ENCODE results near the gene SLC25A22.

SLC25A22 gene

DNA sequence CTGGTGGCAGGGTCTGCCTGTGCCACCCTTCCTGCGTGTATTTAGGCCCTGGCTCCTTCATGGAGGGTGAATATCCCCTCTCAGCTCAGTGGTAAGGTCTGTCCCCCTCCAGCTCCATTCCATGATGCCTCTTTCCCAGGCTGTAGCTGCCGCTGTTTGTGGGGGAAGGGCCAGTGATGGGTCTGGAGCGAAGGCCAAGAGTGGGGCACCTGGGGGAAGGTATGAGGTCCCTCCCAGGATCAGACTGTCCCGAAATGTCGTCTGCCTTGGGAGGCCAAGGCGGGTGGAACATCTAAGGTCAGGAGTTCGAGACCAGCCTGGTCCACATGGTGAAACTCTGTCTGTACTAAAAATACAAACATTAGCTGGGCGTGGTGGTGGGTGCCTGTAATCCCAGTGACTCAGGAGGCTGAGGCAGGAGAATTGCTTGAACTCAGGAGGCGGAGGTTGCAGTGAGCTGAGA lies 35.8 kb upstream of the SLC25A22 start:
- no peak for ATAC-seq

DNA sequence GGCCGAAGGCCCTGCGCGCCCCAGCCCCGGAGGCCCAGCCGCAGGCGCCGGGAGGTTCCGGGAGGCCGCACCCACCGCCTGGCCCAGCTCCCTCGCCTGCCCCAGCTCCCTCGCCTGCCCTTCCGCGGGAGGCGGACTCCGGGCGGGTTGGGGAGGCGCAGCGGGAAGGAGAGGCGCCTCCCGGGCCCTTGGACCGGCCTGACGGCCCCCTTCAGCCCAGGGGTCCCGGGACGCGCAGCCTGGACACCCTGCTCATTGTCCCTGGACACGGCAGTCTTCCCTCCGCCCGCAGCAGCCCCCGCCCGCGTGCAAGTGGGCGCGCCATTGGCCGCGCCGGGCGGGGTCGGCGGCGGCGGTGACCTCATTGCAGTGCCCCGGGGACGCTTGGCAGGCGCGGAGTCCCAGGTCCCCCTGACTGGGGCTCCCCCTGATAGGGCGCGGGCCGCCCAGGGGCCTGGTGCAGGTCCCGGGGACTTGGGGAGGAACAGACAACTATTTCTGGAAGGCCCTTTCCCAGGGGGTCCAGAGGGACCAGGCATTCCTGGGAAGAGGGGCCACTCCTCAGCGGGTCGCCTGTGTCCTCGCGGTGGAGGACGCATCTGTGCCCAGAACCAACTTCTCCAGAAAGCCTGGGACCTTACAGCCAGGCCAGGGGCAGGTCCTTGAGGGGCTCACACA lies 35.2 kb upstream of the SLC25A22 start:
- ATAC-seq, result peak; percentile 20 to 22

DNA sequence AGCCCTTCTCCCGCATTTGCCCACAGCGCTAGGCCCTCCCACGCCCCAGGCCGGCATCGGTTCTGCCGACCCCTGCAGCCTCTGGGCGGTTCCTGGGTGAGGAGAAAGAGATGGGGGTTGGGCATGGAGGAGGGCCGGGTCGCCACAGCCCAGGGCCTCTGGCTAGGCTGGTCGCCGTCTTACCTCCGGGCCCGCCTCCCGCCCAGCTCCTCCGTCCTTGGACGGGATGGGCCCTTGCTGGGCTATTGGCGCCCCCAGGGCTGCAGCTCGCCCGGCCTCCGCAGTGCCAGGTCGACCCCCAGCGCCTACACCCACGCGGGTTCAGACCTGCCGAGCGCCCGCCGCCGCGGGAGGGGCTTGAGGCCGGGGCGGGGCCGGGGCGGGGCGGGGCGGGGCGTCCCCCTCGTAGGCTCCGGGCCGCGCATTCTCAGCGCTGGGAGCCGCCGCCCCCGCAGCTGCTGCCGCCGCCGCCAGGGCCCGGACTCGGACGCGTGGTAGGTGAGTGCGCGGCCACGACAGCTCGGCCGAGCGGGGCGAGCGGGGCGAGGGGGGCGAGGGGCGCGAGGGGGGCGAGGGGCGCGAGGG lies 34.5 kb upstream of the SLC25A22 start, which contains the start of gene CD151:
Gene CD151 (plus strand): TSS at position 424 of the 585 bp plus-strand sequence. CDS start 3,118 bp downstream, outside the sequence.
- ATAC-seq, result peak; percentile 50 to 62

DNA sequence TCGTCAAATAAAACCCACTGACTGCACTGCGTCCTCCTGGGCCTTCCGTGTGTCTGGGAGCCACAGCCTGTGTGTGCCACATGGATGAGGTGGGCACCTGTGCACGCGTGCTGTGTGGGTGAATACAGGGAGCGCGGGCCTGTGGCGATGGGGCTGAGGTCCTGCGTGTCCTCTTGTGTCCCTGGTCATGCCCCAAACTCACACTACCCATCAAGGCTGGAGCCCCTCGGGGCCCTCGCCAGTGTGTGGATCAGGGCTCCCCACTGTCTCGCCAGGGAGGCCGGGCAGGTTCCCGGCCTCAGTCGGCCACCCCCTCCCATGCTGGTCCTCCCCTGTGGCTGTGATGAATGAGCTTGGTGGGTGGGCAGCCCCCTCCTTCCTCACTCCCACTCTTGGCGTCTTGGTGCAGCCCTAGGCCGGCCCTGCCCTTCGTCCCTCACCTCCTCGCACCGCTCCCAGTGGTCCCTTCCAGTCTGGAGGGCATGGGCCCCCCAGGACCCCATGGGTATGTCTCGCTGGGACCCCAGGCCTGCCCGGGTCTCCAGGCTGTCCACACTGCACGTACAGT lies 34.0 kb upstream of the SLC25A22 start:
- no peak for ATAC-seq

DNA sequence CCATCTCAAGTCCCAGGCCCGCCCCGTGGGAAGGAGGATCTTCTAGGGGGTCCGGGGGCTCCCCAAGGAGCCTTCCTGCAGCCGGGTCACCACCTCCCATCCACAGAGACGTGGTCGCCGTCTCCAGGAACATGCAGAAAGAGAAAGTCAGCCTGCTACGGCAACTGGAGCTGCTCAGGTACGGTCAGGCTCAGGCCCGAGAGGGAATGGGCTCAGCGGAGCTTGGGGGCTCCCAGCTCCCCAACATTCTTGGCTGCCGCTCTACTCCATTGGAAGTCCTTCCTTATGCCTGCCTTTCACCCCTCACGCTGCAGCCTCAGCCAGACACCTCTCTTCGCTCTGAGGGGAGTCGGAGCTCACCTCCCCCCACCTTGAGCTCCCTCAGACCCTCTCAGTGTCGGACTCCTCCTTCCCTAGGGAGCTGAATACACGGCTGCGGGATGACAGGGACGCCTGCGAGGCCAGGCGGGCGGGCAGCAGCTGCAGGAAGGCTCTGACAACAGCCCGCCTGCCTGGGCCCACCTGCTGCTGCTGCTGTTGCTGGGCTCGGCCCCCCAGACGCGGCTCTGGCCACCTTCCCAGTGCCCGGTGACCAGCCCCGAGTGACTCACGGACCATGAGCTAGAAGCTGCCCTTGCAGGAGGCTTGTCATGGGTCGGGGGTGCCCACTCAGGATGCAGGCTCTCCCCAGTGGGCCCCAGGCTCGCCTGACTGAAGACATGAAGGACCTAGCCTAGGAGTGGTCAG lies 33.2 kb upstream of the SLC25A22 start:
- no peak for ATAC-seq

DNA sequence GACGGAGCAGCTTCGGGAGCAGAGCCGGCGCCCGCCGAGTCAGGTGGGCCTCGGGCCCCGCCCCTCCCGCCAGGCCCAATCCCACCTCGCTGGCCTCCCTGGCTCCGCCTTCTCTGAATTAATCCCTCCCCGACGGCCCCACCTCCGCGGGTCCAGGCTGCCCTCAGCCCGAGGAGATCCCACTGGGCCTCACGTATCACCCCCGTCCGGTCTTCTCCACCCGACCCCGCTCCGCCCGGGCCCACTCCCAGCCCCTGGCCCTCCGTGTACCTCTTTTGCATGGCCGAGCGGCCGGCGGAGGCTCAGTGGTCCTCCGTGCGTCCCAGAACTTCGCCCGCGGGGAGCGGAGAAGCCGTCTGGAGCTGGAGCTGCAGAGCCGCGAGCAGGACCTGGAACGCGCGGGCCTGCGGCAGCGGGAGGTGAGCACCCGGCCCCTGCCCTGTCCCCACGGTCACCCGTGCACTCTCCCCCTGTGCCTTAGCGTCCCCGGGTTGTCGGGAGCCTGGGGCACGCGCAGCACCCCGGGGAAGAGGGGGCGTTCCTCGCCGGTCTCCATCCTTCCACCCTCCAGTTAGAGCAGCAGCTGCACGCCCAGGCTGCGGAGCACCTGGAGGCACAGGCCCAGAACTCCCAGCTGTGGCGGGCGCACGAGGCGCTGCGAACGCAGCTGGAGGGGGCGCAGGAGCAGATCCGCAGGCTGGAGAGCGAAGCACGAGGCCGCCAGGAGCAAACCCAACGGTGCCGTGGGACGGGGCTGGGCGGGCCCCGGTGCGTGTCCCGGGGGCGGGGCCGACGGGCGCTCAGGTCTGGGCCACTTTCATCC lies 32.4 kb upstream of the SLC25A22 start:
- ATAC-seq, result peak; percentile 52 to 53

DNA sequence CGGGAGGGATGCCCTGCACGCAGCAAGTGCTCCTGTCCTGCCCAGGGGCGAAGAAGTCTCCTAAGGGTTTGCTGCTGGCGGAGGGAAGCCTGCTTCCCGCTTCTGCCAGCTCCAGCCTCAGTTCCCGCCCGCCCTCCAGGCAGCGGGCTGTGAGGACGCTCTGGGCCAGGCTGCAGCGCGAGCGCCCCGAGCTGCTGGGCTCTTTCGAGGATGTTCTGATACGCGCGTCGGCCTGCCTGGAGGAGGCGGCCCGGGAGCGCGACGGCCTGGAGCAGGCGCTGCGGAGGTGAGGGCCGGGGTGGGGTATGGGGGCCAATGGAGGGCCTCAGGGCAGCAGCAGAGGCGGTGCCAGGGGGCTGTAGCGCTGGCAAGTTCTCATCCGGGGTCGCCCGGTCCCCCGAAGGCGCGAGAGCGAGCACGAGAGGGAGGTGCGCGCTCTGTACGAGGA lies 31.8 kb upstream of the SLC25A22 start:
- peak in 1 of 2 donors; percentile 3 for ATAC-seq

DNA sequence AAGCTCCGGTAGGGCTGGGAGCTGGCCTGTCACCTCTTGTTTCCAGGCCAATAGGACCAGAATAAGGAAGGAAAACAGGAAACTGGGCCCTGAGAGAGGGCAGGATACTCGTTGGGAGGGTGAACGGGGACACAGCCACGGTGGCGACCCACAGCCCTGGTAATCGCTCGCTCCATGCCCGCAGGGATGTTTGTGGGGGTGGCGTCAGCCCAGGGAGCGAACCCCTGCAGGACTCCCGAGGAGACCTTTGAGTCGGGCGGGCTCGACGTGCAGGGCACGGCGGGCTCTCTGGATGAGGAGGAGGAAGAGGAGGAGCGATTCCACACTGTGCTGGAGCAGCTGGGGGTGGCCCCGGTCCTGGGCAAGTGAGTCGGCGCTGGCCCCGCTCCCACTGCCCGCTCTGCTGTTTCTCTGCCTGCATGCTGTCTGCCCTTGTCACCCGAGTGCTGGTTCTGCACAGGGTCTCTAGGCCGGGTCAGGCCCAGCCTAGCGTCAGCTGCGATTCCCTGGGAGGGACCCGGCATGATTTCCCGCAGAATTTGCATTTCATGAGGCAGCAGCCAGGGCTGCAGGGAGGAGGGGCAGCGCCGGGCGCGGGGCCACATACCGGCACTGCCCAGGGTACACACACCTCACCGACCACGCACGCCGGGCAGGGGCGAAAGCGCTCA lies 31.2 kb upstream of the SLC25A22 start:
- ATAC-seq, result no peak

DNA sequence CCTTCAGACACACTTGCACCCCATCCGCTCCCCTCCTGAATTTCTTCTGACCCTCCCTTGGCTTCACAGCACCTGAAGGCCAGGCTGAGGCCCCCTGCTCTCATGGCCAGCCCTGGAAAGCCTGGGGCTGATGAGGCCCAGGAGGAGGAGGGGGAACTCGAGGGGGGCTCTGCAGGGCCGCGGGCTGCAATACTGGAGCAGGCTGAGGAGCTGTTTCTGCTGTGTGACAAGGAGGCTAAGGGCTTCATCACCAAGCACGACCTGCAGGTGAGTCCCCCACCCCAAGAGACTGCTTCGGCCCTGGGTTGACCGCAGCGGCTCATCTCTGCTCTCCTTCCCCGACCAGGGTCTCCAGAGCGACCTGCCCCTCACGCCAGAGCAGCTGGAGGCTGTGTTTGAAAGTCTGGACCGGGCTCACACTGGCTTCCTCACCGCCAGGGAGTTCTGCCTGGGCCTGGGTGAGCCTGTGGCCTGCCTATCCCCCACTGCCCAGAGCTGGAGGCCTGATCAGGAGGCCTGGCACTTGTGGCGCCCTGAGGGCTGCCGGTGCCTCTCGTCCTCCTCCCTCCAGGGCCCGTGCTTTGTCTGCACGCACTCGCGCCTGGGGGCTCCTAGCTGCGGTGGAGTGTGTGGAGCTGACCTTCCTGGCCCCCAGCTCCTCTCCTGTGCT lies 30.6 kb upstream of the SLC25A22 start:
- ATAC-seq, result no peak

DNA sequence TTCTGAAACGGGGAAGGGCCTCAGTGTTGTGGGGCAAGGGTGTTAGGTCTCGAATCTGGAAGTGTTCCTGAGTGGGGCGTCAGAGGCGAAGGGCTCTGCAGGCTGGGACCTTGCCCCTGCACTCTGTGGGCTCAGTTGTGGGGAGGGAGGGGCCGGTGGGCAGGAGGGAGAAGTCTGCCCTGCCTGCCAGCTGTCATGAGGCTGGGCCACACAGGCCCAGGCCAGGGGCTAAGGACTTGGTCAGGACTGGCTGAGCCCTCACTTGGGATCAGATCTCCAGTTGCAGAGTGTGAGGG lies 29.8 kb upstream of the SLC25A22 start, which contains the start of gene CRACR2B:
Gene CRACR2B (plus strand): TSS at position 23 of the 296 bp plus-strand sequence. CDS start 689 bp downstream, outside the sequence.
- ATAC-seq, result no peak

DNA sequence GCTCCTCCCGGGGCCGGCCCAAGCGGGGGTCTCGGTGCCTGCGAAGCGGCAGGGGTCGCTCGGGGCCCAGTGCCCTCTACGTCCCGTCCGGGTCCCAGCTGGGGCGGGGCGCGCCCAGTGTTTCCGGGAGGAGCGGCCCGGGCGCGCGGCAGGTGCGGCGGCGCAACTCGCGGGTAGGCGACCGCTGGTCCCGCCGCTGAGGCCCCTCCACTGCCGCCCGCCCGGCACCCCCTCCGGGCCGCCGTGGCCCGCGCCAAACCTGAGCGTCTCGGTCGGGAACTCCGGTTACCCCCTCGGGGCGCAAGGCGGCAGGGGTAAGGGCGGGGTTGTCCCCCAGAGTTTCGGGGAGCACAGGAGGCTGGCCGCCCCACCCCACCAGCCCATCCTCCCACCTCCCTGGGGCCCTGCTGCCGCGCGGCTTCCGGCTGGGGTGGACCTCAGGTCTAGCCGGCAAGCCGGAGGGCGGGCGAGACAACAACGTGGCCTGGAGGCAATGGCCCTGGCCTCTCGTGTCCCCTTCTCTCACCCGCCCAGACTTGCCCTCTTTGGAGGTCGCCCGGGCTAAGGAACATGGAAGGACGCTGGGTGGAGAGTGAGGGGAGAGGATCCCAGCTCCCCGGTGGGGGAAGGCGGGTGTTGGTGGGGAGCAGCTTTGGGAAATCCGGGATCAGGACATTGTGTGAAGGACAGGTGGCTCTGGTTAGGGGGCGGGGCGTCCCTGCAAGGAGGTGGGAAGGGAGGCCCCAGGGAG lies 29.2 kb upstream of the SLC25A22 start:
- ATAC-seq, result no peak

DNA sequence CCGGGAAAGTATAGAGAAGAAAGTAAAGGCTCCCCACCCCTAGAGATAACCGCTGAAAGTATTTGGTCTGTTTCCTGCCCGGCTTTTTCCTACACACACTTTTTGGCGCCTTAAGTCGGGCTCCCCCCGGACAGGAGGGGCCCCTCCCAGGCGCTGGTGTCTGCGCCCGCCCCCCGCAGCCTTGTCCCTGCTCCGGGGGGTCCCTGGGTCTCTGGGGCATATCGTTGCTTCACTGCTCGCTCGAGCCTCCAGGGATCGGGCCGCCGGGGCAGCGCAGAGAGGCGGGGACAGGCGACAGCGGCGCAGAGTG lies 28.7 kb upstream of the SLC25A22 start:
- ATAC-seq, result no peak

DNA sequence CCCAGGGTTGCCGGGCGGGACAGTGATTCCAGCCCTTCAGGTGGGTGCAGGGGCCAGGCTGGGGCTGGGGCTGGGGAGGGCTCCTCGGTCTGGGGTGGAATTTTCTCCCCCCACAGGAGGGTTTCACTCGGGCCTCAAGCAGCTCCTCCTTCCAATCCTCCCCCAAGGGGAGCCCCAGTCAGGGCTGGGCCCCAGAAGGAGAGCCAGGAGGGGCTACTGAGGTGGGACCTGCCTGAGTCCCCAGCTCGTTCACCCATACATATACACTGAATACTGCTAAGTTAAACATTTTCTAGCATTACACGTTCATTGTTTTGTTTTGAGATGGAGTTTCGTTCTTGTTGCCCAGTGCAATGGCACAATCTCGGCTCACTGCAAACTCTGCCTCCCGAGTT lies 28.1 kb upstream of the SLC25A22 start:
- ATAC-seq, result no peak

DNA sequence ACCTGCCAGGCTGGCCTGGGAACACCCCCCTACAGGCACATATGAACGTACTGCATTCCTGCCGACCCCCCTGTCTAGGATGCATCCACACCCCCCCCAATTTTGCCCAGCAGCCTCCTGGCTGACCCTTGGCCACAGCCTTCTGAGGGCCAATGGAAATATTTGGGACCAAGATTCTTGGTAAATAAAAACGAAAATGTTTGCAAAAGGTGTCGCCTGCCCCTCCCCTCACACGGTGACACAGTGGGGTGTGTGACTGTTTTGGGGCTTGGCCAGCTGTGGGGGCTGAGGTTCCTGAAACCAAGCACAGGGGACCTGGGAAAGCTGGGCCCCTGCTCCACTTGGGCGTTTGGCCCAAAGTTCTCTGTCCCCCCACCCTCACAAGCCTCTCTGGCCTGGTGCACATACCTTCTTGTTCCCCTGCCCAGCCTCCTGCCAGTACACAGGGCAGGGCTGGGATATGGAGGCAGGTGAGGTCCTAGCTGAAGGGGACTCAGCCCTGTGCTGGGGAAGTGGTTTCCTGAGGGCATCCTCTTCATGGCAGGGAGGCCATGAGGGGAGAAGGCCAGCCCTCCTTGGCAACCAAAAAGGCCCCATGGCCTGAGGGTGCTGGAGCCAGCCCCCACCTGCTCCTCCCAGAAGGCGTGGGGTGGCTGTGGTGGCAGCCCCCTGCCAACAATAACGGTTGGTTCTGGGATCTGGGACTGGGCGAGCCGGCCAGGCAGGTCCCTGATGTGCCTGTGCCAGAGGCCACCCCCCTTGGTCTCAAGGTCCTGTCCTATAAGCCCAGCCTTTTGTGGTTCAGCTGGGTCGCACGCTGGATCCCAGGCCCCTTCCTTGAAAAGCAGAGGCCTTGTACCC lies 27.5 kb upstream of the SLC25A22 start:
- ATAC-seq, result no peak

DNA sequence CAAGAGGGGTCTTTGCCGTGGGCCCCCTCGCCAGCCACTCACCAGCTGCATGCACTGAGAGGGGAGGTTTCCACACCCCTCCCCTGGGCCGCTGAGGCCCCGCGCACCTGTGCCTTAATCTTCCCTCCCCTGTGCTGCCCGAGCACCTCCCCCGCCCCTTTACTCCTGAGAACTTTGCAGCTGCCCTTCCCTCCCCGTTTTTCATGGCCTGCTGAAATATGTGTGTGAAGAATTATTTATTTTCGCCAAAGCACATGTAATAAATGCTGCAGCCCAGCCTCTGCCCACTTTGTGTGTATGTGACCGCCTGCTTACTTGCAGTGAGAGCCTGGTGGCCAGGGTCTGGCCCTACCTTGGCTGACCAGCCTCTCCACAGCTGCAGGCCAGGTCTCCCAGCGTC lies 26.9 kb upstream of the SLC25A22 start:
- no peak for ATAC-seq

DNA sequence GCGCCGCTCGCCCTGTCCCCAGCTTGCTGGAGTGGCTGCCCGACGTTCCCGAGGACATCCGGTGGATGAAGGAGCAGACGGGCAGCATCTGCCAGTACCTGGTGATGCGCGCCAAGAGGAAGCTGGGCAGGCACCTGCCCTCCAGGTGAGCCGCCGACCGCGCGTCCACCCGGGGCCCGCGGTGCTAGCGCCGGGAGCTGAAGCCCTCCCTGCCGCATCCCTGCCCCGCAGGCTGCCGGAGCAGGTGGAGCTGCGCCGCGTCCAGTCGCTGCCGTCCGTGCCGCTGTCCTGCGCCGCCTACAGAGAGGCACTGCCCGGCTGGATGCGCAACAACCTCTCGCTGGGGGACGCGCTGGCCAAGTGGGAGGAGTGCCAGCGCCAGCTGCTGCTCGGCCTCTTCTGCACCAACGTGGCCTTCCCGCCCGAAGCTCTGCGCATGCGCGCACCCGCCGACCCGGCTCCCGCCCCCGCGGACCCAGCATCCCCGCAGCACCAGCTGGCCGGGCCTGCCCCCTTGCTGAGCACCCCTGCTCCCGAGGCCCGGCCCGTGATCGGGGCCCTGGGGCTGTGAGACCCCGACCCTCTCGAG lies 26.3 kb upstream of the SLC25A22 start:
- ATAC-seq, result no peak

DNA sequence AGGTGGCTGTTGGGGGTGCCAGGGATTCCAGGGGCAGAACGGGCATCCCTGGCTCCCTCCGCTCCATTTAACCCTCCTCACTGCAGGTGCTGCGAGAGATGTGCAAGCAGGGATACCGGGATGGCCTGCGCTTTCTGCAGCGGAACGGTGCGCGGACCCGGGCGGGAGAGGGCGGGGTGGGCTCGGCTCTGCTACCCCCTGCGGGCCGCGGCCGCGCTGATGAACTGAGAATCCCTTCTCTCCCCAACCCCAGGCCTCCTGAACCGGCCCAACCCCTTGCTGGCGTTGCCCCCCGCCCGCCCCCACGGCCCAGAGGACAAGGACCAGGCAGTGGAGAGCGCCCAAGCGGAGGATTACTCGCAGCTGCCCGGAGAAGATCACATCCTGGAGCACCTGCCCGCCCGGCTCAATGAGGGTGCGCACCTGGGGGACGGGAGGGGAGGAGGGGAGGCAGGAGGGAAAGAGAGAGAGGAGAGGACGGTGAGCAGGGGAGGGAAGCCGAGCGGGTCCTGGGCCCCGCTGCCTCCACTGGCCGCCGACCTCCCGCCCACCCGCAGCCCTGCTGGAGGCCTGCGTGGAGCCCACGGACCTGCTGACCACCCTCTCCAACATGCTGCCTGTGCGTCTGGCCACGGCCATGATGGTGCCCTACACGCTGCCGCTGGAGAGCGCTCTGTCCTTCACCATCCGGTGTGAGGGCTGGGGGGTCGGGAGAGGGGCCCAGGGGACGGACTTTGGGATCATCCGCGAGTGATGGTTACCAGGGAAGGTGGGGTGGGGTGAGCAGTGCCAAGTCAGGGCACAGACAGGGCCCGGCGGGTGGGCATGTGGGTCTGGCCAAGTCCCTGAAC lies 25.6 kb upstream of the SLC25A22 start:
- ATAC-seq, result no peak
